ENCODE measurements around the gene LCE7A. TPM values are rescaled to one million over a fixed set of nuclear protein-coding genes. Genes with fewer than 3 reads are reported as not detected.

LCE7A gene
- total RNA-seq, 4 donors from 2014 or later = not detected

- ATAC-seq = no peak
- H3K4me1 ChIP-seq = no peaks in the 10 kb centered on the region
- no peaks in the 10 kb centered on the region for H3K27me3 ChIP-seq
- TF ChIP-seq CTCF (IDR thresholded peaks at IDR 0.05) = no peak
- TF ChIP-seq EP300 (IDR thresholded peaks at IDR 0.05) = no peak
- no peak for TF ChIP-seq POLR2A (IDR thresholded peaks at IDR 0.05)
- TF ChIP-seq POLR2AphosphoS5 (IDR thresholded peaks at IDR 0.05) = no peak
- 97 to 98% methylated on average over 5 to 6 of the region's 7 CpGs for WGBS, 2 donors (ENCODE audit: low coverage in 1 of 2)
- no peak overlapping the region for H3K27ac ChIP-seq
- H3K9me3 ChIP-seq = no peaks in the 10 kb centered on the region
- H3K4me3 ChIP-seq = no peak overlapping the region
- no peaks in the 10 kb centered on the region for H3K36me3 ChIP-seq
Observed at GRCh38 chr1:152904688-152905440, 45.1 kb downstream of the LCE7A start.

GRCh38 chr1:152906023-152906565 is 46.3 kb downstream of the LCE7A start:
- Histone ChIP-seq H3K27me3 (no peaks in the 10 kb centered on the region), H3K4me1 (no peaks in the 10 kb centered on the region), H3K4me3 (no peak overlapping the region), H3K27ac (no peak overlapping the region), H3K36me3 (no peaks in the 10 kb centered on the region), H3K9me3 (peaks cover 0 to 6% (median 0%) of the 10 kb centered on the region in 3 donors)
- 54 to 60% methylated on average over 2 to 3 of the region's 5 CpGs for WGBS, 2 donors (ENCODE audit: low coverage in 1 of 2)
- TF ChIP-seq POLR2AphosphoS5 (IDR thresholded peaks at IDR 0.05) (no peak), POLR2A (IDR thresholded peaks at IDR 0.05) (no peak), EP300 (IDR thresholded peaks at IDR 0.05) (no peak), CTCF (IDR thresholded peaks at IDR 0.05) (no peak)
- no peak for ATAC-seq

GRCh38 chr1:152907686-152908601 is 48.1 kb downstream of the LCE7A start, which contains the start of gene IVL:
IVL (plus strand) TSS chr1:152908546; CDS start chr1:152909798, 1,252 bp downstream.
- no peaks in the 10 kb centered on the region for H3K4me1 ChIP-seq
- H3K27ac ChIP-seq = no peak within 1 kb of the TSS
- no peaks in the 10 kb centered on the region for H3K27me3 ChIP-seq
- 79 to 100% methylated on average over 1 to 3 of the region's 4 CpGs for WGBS, 2 donors (ENCODE audit: low coverage in 1 of 2)
- no peak for ATAC-seq
- no peak within 1 kb of the TSS for H3K4me3 ChIP-seq
- TF ChIP-seq POLR2A (IDR thresholded peaks at IDR 0.05) (no peak), EP300 (IDR thresholded peaks at IDR 0.05) (no peak), POLR2AphosphoS5 (IDR thresholded peaks at IDR 0.05) (no peak), CTCF (IDR thresholded peaks at IDR 0.05) (no peak)
- H3K36me3 ChIP-seq = no peaks in the 10 kb centered on the region
- peaks cover 0 to 6% (median 0%) of the 10 kb centered on the region in 3 donors for H3K9me3 ChIP-seq

- no peak for ATAC-seq
- no peak for TF ChIP-seq POLR2AphosphoS5 (IDR thresholded peaks at IDR 0.05)
- no peak for TF ChIP-seq EP300 (IDR thresholded peaks at IDR 0.05)
- no peak for TF ChIP-seq CTCF (IDR thresholded peaks at IDR 0.05)
- TF ChIP-seq POLR2A (IDR thresholded peaks at IDR 0.05) = no peak
- Histone ChIP-seq H3K4me3 (no peak overlapping the region), H3K9me3 (peaks cover 0 to 6% (median 0%) of the 10 kb centered on the region in 3 donors), H3K36me3 (no peaks in the 10 kb centered on the region), H3K27ac (no peak overlapping the region), H3K27me3 (no peaks in the 10 kb centered on the region), H3K4me1 (no peaks in the 10 kb centered on the region)
- 100% methylated on average over 2 of the region's 3 CpGs; no CpG with 5 or more reads in 1 of the 2 donors for WGBS, 2 donors (ENCODE audit: low coverage in 1 of 2)
Observed at GRCh38 chr1:152909206-152909605, 49.4 kb downstream of the LCE7A start.

Other genes with a start within 250 kb of the LCE7A start
- gene LCE3B, start 246.2 kb upstream of the LCE7A start, total RNA-seq = not detected
- not detected for gene LCE3A, start 236.9 kb upstream of the LCE7A start, total RNA-seq
- not detected for gene LCE2D, start 196.6 kb upstream of the LCE7A start, total RNA-seq
- not detected for gene LCE2C, start 184.7 kb upstream of the LCE7A start, total RNA-seq
- not detected for gene LCE2B, start 173.9 kb upstream of the LCE7A start, total RNA-seq
- not detected for gene LCE2A, start 161.7 kb upstream of the LCE7A start, total RNA-seq
- not detected for gene LCE4A, start 151.8 kb upstream of the LCE7A start, total RNA-seq
- under 1 TPM in 1 of 4 donors, not detected in 3; 0.12 TPM for gene KPRP, start 102.0 kb upstream of the LCE7A start, total RNA-seq
- gene LCE1F, start 84.9 kb upstream of the LCE7A start, total RNA-seq = not detected
- gene LCE1E, start 73.7 kb upstream of the LCE7A start, total RNA-seq = under 1 TPM in 1 of 4 donors, not detected in 3; 0.39 TPM
- gene LCE1D, start 63.3 kb upstream of the LCE7A start, total RNA-seq = not detected
- gene LCE1C, start 53.3 kb upstream of the LCE7A start, total RNA-seq = not detected
- gene LCE1B, start 48.0 kb upstream of the LCE7A start, total RNA-seq = not detected
- gene LCE1A, start 32.5 kb upstream of the LCE7A start, total RNA-seq = not detected
- not detected for gene LCE6A, start 17.1 kb upstream of the LCE7A start, total RNA-seq
- not detected for gene SMCP, start 18.3 kb downstream of the LCE7A start, total RNA-seq
- 10 to 100 TPM in 1 of 4 donors, 1 to 10 TPM in 1, under 1 TPM in 1, not detected in 1; 0.31 to 13.7 (median 1.1) TPM for gene IVL, start 48.5 kb downstream of the LCE7A start, total RNA-seq
- not detected for gene SPRR5, start 87.2 kb downstream of the LCE7A start, total RNA-seq
- not detected for gene SPRR4, start 110.7 kb downstream of the LCE7A start, total RNA-seq
- not detected for gene SPRR1A, start 124.1 kb downstream of the LCE7A start, total RNA-seq
- gene SPRR3, start 141.8 kb downstream of the LCE7A start, total RNA-seq = 100 to 1,000 TPM in 1 of 4 donors, 10 to 100 TPM in 2, 1 to 10 TPM in 1; 5.9 to 291 (median 21.5) TPM
- gene SPRR1B, start 171.2 kb downstream of the LCE7A start, total RNA-seq = 10 to 100 TPM in 2 of 4 donors, not detected in 2; 15.1 to 30.0 TPM
- 10 to 100 TPM in 2 of 4 donors, 1 to 10 TPM in 1, not detected in 1; 1.2 to 22.4 (median 10.6) TPM for gene SPRR2D, start 181.1 kb downstream of the LCE7A start, total RNA-seq
- 10 to 100 TPM in 2 of 4 donors, under 1 TPM in 1, not detected in 1; 0.67 to 59.3 (median 22.1) TPM for gene SPRR2A, start 197.5 kb downstream of the LCE7A start, total RNA-seq
- gene SPRR2B, start 211.6 kb downstream of the LCE7A start, total RNA-seq = not detected
- 10 to 100 TPM in 2 of 4 donors, 1 to 10 TPM in 1, not detected in 1; 2.1 to 20.8 (median 13.5) TPM for gene SPRR2E, start 234.5 kb downstream of the LCE7A start, total RNA-seq